ENCODE results near the gene SHC3. TPM values are rescaled to one million over a fixed set of nuclear protein-coding genes. Genes with fewer than 3 reads are reported as not detected.

Gene SHC3
- total and polyA plus RNA-seq, 2 donors (not counting 1 experiment from before 2014, with no cell fraction given): 1.7 to 16.2 TPM

DNA sequence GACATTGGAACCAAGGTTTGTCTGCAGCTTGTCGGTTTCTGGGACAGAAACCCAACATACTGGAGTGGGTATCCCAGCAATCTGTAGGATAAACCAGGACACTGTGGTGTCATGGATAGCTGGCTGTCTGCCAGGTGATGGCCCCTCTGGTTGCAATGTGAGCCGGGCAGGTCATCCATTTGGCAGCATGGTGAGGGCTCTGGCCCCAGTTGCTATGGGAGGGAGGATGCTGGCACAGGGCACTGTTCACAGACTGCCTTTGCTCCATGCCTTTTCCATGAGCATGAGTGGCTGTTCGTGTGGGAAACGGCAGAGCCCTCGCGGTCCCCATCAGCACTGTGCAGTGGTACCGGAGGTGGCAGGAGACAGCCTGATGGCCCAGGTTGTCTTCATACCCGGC is 181.0 kb downstream of the SHC3 start:
- Histone ChIP-seq H3K36me3 (ENCODE audit: control insufficient read depth, insufficient read depth, low read length) (peaks cover 10% of the 10 kb centered on the region), H3K9me3 (ENCODE audit: control insufficient read depth, insufficient read depth, low read depth, low read length) (no peaks in the 10 kb centered on the region), H3K9ac (ENCODE audit: insufficient read depth, low read length) (no peak overlapping the region), H3K4me3 (replicated peaks in 1 of 4; ENCODE audit: control extremely low read depth in 1 of 4, insufficient read depth in 1 of 4, low read depth in 3 of 4, low read length in 4 of 4) (no peak overlapping the region), H3K27ac (ENCODE audit: insufficient read depth, low read length) (no peak overlapping the region), H3K4me1 (ENCODE audit: control insufficient read depth, extremely low read depth, insufficient read depth, low read length) (peaks cover 22% of the 10 kb centered on the region), H3K79me2 (ENCODE audit: control insufficient read depth, insufficient read depth, low read length) (peaks cover 21% of the 10 kb centered on the region), H2AFZ (ENCODE audit: low read length) (no peak overlapping the region), H3K27me3 (ENCODE audit: control insufficient read depth, insufficient read depth, low read length) (no peaks in the 10 kb centered on the region), H4K20me1 (ENCODE audit: control insufficient read depth, extremely low read depth, insufficient read depth, low read length) (no peaks in the 10 kb centered on the region), H3K4me2 (ENCODE audit: extremely low read depth, insufficient read depth, low read length) (no peak overlapping the region)
- DNase-seq (ENCODE audit: low read depth in 2 of 2): no peak
- no peak for TF ChIP-seq EZH2 (IDR thresholded peaks at IDR 0.05; ENCODE audit: low read length, missing control alignments)
- no peak for TF ChIP-seq CTCF (conservative IDR thresholded peaks at IDR 0.05 in 1 of 2, IDR thresholded peaks at IDR 0.05 in 1 of 2; ENCODE audit: low read depth in 1 of 2, low read length in 2 of 2)

DNA sequence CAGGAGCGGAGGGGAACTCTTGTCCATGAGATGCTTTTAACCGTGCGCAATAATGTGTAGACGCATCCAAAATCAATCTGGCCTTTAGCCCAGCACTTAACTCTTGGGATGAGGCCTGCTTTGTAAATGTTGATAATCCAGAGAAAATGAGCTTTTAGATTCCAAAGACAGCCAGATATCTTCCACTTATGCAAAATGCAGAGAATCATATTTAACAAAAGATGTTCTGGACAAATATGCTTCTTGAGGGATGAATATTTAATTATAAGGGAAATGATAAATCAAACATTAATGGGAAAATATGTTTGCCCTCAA is 181.7 kb downstream of the SHC3 start:
- H4K20me1 ChIP-seq (ENCODE audit: control insufficient read depth, extremely low read depth, insufficient read depth, low read length): no peaks in the 10 kb centered on the region

GRCh38 chr9:88996046-88996920 is 182.3 kb downstream of the SHC3 start:
- TF ChIP-seq EZH2 (IDR thresholded peaks at IDR 0.05; ENCODE audit: low read length, missing control alignments) (no peak), CTCF (conservative IDR thresholded peaks at IDR 0.05 in 1 of 2, IDR thresholded peaks at IDR 0.05 in 1 of 2; ENCODE audit: low read depth in 1 of 2, low read length in 2 of 2) (no peak)
- Histone ChIP-seq H3K36me3 (ENCODE audit: control insufficient read depth, insufficient read depth, low read length) (peaks cover 1% of the 10 kb centered on the region), H4K20me1 (ENCODE audit: control insufficient read depth, extremely low read depth, insufficient read depth, low read length) (no peaks in the 10 kb centered on the region), H3K27me3 (ENCODE audit: control insufficient read depth, insufficient read depth, low read length) (no peaks in the 10 kb centered on the region), H3K4me2 (ENCODE audit: extremely low read depth, insufficient read depth, low read length) (no peak overlapping the region), H3K79me2 (ENCODE audit: control insufficient read depth, insufficient read depth, low read length) (peaks cover 30% of the 10 kb centered on the region), H3K9me3 (ENCODE audit: control insufficient read depth, insufficient read depth, low read depth, low read length) (no peaks in the 10 kb centered on the region), H3K27ac (ENCODE audit: insufficient read depth, low read length) (no peak overlapping the region), H3K4me3 (replicated peaks in 1 of 4; ENCODE audit: control extremely low read depth in 1 of 4, insufficient read depth in 1 of 4, low read depth in 3 of 4, low read length in 4 of 4) (no peak overlapping the region), H2AFZ (ENCODE audit: low read length) (no peak overlapping the region), H3K4me1 (ENCODE audit: control insufficient read depth, extremely low read depth, insufficient read depth, low read length) (peaks cover 22% of the 10 kb centered on the region), H3K9ac (ENCODE audit: insufficient read depth, low read length) (no peak overlapping the region)
- DNase-seq (ENCODE audit: low read depth in 2 of 2): no peak

More for the DNA sequence above, 181.7 kb downstream of the SHC3 start:
- no peak for TF ChIP-seq EZH2 (IDR thresholded peaks at IDR 0.05; ENCODE audit: low read length, missing control alignments)
- no peak for TF ChIP-seq CTCF (conservative IDR thresholded peaks at IDR 0.05 in 1 of 2, IDR thresholded peaks at IDR 0.05 in 1 of 2; ENCODE audit: low read depth in 1 of 2, low read length in 2 of 2)
- peaks cover 22% of the 10 kb centered on the region for H3K4me1 ChIP-seq (ENCODE audit: control insufficient read depth, extremely low read depth, insufficient read depth, low read length)
- H3K27me3 ChIP-seq (ENCODE audit: control insufficient read depth, insufficient read depth, low read length): no peaks in the 10 kb centered on the region
- no peak overlapping the region for H3K4me3 ChIP-seq (replicated peaks in 1 of 4; ENCODE audit: control extremely low read depth in 1 of 4, insufficient read depth in 1 of 4, low read depth in 3 of 4, low read length in 4 of 4)
- H2AFZ ChIP-seq (ENCODE audit: low read length): no peak overlapping the region
- peaks cover 29% of the 10 kb centered on the region for H3K79me2 ChIP-seq (ENCODE audit: control insufficient read depth, insufficient read depth, low read length)
- DNase-seq (ENCODE audit: low read depth in 2 of 2): no peak
- no peak overlapping the region for H3K27ac ChIP-seq (ENCODE audit: insufficient read depth, low read length)
- H3K4me2 ChIP-seq (ENCODE audit: extremely low read depth, insufficient read depth, low read length): no peak overlapping the region
- H3K9ac ChIP-seq (ENCODE audit: insufficient read depth, low read length): no peak overlapping the region
- H3K36me3 ChIP-seq (ENCODE audit: control insufficient read depth, insufficient read depth, low read length): peaks cover 5% of the 10 kb centered on the region
- H3K9me3 ChIP-seq (ENCODE audit: control insufficient read depth, insufficient read depth, low read depth, low read length): no peaks in the 10 kb centered on the region
